Type B pancreatic cell (in vitro differentiated cells): ENCODE measurements around the gene TBX5. TPM values are rescaled to one million over a fixed set of nuclear protein-coding genes. Genes with fewer than 3 reads are reported as not detected.

Experiments
- DNase-seq: peaks from one replicate; pipeline ENCODE4 v3.0.0; 2021; ENCODE audit warnings: mixed read lengths; ENCODE audit not compliant: unreplicated experiment; ENCODE audit errors: extremely low spot score
- H3K27ac Mint-ChIP-seq: 2 replicates; pipeline ENCODE4 v1.8.0; 2021; ENCODE audit warnings: mild to moderate bottlenecking, mixed read lengths
- H3K27me3 Mint-ChIP-seq: 2 replicates; pipeline ENCODE4 v1.8.0; 2021; ENCODE audit warnings: mixed read lengths
- H3K36me3 Mint-ChIP-seq: 2 replicates; pipeline ENCODE4 v1.8.0; 2021; ENCODE audit warnings: mixed read lengths
- H3K4me1 Mint-ChIP-seq: one replicate; pipeline ENCODE4 v1.8.0; 2021; ENCODE audit warnings: mixed read lengths; ENCODE audit not compliant: unreplicated experiment
- H3K4me3 Mint-ChIP-seq: 2 replicates; pipeline ENCODE4 v1.8.0; 2021; ENCODE audit warnings: mild to moderate bottlenecking, mixed read lengths
- H3K9me3 Mint-ChIP-seq: 2 replicates; pipeline ENCODE4 v1.8.0; 2021; ENCODE audit warnings: mixed read lengths
- CTCF ChIP-seq: fragments of 200-600 bp; sonication (generic); conservative IDR thresholded peaks from 2 replicates; pipeline ENCODE4 v1.5.0; 2021; ENCODE audit warnings: antibody characterized with exemption, mild to moderate bottlenecking
- total RNA-seq: library from RNA; stranded (reverse); gene quantifications from 2 replicates; pipeline ENCODE4 v1.2.1, GENCODE V29; 2021; ENCODE audit warnings: low replicate concordance

TBX5 gene
- total RNA-seq, 1 donor from 2014 or later: 10.7 TPM

- H3K4me1 Mint-ChIP-seq: no peaks in the 10 kb centered on the region
- H3K36me3 Mint-ChIP-seq: no peaks in the 10 kb centered on the region
- no peaks in the 10 kb centered on the region for H3K9me3 Mint-ChIP-seq
- peaks cover 92% of the 10 kb centered on the region for H3K27me3 Mint-ChIP-seq
- DNase-seq: no peak
- no peak for TF ChIP-seq CTCF
- H3K4me3 Mint-ChIP-seq: no peak overlapping the region
- H3K27ac Mint-ChIP-seq: no peak overlapping the region
Observed at GRCh38 chr12:114425031-114425626, 19.2 kb upstream of the TBX5 start.

- H3K27me3 Mint-ChIP-seq: peaks cover 97% of the 10 kb centered on the region
- no peaks in the 10 kb centered on the region for H3K4me1 Mint-ChIP-seq
- H3K36me3 Mint-ChIP-seq: no peaks in the 10 kb centered on the region
- H3K9me3 Mint-ChIP-seq: no peaks in the 10 kb centered on the region
- no peak overlapping the region for H3K27ac Mint-ChIP-seq
- no peak overlapping the region for H3K4me3 Mint-ChIP-seq
- no peak for TF ChIP-seq CTCF
- no peak for DNase-seq
Observed at GRCh38 chr12:114420944-114421335, 15.0 kb upstream of the TBX5 start.

GRCh38 chr12:114420182-114420943, 14.4 kb upstream of the TBX5 start:
- H3K27ac Mint-ChIP-seq: no peak overlapping the region
- TF ChIP-seq CTCF: no peak
- H3K36me3 Mint-ChIP-seq: no peaks in the 10 kb centered on the region
- DNase-seq: no peak
- H3K27me3 Mint-ChIP-seq: peaks cover 97% of the 10 kb centered on the region
- H3K9me3 Mint-ChIP-seq: no peaks in the 10 kb centered on the region
- H3K4me1 Mint-ChIP-seq: no peaks in the 10 kb centered on the region
- H3K4me3 Mint-ChIP-seq: no peak overlapping the region

- no peaks in the 10 kb centered on the region for H3K4me1 Mint-ChIP-seq
- no peak overlapping the region for H3K4me3 Mint-ChIP-seq
- no peak for DNase-seq
- no peaks in the 10 kb centered on the region for H3K9me3 Mint-ChIP-seq
- H3K36me3 Mint-ChIP-seq: no peaks in the 10 kb centered on the region
- H3K27ac Mint-ChIP-seq: no peak overlapping the region
- TF ChIP-seq CTCF: no peak
- peaks cover 98% of the 10 kb centered on the region for H3K27me3 Mint-ChIP-seq
Observed at GRCh38 chr12:114416028-114416427, 10.1 kb upstream of the TBX5 start.

GRCh38 chr12:114415525-114415868, 9.6 kb upstream of the TBX5 start:
- no peaks in the 10 kb centered on the region for H3K9me3 Mint-ChIP-seq
- no peak for TF ChIP-seq CTCF
- H3K27me3 Mint-ChIP-seq: peaks cover 98% of the 10 kb centered on the region
- no peak overlapping the region for H3K27ac Mint-ChIP-seq
- DNase-seq: no peak
- H3K4me1 Mint-ChIP-seq: no peaks in the 10 kb centered on the region
- no peaks in the 10 kb centered on the region for H3K36me3 Mint-ChIP-seq
- no peak overlapping the region for H3K4me3 Mint-ChIP-seq
